ENCODE measurements around the gene PLAC9.

The PLAC9 gene

DNA sequence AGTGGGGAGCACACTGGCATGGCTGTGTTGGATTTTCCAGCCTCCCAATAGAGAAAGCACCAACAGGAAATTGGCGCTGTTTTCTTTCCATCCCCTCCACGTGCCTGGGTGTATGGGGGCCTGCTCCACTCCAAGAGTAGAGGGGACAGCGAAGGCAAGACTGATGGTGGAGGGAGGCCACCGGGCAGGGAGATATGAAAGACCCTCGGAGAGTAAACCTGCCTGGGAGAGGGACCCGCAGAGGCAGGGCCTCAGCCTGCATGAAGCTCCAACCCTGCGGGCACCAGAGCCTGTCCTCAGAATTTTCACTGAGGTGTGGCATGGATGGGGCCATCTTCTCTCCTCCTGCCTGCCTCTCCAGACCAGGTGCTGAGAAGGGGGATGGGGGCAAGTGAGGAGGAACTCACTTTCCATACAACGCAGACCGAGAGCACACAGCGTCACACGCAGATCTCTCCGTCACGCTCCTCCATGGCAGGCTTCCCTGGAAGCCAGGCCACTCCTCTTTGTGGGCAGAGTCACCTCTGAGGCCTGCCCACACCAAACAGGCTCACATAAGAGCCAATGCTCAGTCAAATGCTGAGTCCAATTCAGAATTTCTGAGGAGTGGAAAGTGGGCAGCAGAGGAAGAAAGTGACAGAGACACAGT lies 54.0 kb downstream of the PLAC9 start:
- no peak for DNase-seq

DNA sequence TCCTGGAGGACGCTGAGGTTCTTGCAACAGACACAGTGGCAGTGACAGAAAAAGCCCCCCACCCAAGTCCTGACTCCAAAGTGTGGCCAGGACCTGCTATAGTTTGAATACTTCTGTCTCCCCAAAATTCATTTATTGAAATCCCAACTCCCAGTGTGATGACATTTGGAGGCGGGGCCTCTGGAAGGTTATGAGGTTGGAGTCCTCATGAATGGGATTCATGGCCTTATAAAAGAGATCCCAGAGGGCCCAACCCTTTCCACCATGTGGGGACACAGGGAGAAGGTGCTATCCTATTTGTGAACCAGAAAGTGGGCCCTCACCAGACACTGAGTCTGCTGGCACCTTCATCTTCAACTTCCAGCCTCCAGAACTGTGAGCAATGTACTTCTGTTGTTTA lies 54.5 kb downstream of the PLAC9 start:
- DNase-seq: no peak

DNA sequence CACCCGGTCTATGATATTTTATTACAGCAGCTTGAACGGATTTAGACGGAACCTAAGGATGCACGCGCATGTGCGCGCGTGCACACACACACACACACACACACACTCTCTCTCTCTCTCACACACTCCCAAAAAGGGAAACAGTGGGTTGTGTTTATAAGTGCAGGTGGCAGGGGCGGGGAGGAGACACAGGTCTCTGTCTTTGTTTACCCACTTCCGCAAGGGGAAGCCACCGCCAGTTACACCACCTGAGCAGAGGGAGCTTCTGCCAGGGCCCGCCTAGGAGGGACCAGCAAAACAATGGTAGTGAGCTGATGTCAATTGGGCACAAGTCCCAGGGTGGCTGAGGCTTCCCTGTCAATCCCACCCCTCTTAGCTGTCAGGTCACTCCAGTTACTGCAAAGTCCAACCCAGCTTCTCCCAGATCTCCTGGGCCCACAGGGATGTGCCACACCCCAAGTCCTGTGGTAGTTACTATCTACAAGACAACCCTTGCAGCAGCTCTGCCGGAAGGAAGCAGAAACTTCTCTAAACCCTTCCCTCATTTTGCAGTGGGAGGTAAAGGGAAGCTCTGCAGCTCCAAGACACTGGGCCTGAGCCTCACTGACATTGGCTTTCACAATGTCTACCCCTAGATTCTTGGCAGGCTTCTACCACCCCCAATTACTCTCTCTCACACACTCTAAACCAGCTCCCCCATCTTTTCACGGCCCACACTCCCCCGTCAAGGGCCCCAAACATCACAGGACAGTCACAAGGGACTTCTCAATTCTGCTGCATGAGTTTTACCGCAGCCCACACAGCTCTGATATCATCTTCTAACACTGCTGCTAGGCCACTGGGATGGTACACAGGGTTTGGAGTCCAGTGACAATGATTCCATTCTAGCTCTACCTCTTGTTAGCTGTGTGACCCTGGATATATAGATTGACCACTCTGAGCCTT lies 55.2 kb downstream of the PLAC9 start:
- DNase-seq: peak; percentile 61 to 92 (median 78)

DNA sequence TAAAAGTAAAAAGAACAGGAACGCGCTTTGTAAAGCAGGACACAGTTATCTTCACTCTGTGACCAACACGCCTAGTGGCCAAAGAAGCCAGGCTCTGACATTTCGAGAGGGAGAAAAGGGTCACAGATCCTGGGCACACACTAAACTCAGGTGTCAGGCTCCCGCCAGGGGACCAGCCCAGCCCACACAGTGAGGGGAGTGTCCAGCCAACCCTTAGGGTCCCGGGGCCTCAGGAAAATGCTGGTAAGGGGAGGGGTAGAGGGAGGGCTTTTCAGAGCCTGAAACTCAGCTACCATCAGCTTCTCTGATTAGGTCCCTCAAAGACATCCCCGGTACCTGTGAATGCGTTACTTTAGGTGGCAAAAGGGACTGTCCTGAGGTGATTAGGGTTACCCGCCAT lies 56.2 kb downstream of the PLAC9 start:
- no peak for DNase-seq

DNA sequence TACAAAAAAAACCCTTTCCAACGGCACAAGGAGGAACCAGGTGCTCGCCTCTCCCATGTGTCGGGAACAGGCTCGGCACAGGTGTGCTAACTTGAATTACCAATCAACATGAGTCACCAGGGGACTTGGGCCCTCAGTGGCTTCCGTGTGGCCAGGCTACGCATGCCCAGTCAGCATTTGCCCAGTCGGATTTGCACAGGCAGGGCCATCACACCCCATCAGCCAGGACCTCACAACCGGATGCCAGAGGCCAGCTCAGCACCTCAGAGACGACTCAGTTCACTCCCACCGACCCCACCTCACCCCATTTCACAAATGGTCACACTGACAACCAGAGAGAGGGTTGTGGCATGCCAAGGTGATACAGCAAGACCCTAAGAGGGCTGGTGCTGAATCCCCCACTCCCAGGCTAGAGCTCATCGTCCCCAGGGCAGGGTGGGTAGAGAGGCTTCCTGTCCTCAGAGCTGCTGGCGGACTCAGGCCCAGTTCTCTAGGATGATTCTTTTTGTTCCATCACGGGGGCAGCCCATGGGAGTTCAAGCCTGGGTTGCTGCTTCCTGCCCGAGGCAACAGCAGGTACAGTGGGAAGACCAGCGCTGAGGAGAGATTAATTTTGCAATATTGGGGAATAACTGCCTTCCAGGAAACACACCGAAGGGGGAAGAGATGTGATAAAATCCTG lies 59.2 kb downstream of the PLAC9 start:
- DNase-seq: no peak

DNA sequence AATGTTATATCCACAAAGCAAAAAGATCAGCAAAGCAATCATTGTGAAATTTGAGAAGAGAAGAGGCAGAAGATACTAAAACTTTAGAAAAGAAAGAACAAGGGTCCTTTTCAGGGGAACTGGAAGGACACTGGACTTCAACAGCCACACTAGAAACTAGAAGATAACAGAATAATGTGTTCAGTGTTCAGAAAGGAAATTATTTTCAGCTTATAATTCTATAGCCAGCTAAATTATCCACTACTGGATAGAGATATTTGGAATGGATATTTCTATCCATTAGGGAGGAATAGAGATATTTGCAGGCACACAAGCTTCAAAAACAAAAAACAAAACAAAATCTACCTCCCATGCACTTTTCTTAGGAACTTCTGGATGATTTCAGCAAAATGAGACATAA lies 60.0 kb downstream of the PLAC9 start:
- DNase-seq: no peak

DNA sequence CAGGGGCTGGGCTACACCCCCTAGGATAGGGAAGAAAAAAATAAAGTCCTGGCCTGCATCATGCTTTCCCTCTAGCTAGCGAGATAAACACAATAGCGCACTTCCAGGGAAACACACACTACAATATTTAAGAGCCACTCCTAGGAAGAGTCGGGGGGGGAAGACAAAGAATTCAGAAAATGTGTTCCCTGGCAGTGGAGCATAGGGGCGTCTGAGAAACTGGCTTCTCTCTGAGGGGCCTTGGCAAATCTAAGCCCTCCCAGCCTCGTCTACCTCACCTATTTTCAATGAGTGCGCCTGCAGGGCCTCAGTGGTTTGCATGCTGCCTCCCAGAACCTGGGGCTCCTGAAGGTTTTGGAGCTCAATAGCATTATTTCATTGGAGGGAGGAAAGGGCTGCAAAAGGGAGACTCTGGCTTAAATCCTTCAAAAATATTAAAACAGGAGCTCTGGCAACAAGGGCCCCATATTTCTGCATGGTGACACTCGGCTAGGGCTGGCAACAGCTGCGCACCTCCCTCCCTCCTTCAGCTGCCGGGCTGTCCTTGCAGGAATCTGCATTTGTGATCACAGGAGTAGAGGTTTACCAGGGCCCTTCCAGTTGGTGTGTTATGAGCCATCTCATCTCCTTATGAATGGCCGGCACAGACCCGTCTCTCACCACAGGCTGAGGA lies 62.0 kb downstream of the PLAC9 start:
- DNase-seq: no peak
